ENCODE measurements around the gene OR52R1.
"Not testable (repeated sequence)": the region's sequence is repeated elsewhere in the genome, so short reads cannot be mapped to it uniquely, and the experiment has no call there.

The OR52R1 gene
- 0 reads per million in 2 experiments for total RNA-seq

DNA sequence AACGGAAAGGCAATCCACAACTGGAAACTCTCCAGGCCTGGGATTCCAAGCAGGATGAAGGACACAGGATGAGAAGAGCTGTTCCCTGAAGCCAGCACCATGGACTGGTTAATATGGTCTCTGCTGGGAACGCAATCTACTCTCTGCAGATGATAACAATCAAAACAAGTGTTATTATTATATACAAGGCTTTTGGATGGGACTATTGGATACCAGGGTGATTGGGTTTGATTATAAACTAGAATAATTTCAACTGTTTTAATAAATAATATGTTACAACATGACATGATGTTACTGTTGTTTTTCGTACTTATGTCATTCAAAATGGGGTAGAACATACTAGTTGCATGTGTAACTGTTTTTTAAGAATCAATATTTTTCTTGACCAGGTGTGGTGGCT lies at the start of gene OR52R1:
OR52R1 (minus strand) TSS at position 101 of the 400 bp plus-strand sequence; CDS start at position 101, 0 bp downstream.
- no peak for DNase-seq (ENCODE audit: low read depth)

DNA sequence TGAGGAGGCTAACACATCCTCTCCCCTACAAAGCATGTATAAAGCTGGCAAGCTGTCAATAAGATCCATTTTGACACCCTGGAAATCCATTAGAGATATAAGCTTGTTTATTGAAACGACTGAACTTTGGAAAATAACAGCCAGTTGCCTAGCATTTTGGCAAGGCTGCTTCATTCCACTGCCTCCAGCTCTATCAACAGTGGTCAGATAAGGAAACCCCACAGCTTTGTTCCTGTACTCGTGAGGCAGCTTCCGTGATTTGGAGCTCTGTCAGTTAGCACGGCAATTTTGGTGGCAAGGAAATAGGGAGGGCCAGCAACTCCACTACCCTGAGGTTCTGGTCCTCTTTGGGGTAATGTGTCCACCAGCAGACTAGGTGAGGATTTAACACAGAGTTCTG lies 46.9 kb upstream of the OR52R1 start:
- DNase-seq (ENCODE audit: low read depth), result no peak

GRCh38 chr11:4848908-4849532 lies 44.8 kb upstream of the OR52R1 start, which contains the start of gene OR51S1:
OR51S1 (minus strand) TSS chr11:4849208; CDS start chr11:4849208, 0 bp downstream.
- DNase-seq (ENCODE audit: low read depth), result no peak

GRCh38 chr11:4839851-4840549 lies 35.8 kb upstream of the OR52R1 start:
- DNase-seq (ENCODE audit: low read depth), result no peak

- DNase-seq (ENCODE audit: low read depth), result no peak
These were observed 26.7 kb upstream of the OR52R1 start for GRCh38 chr11:4830909-4831308.

- DNase-seq (ENCODE audit: low read depth), result no peak
These were observed 26.2 kb upstream of the OR52R1 start for GRCh38 chr11:4830346-4830745.

DNA sequence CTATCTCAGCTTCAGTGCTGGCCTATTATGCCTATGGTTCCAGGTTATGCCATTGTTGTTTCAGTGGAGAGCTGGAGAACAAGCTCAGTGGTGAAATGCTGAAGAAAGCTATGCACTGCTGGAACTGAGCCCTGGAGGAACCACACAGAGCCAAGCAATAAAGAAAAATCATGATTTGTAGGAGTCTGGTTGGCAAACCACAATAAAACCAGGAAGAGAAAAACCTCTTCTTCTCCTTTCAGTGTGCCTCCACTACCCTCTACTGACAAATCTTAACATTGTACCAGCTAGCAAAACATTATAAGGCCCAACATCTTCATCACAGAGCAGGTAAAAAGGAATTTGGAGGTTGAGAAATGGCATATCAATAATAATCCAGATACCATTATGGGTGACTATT lies 22.2 kb upstream of the OR52R1 start:
- no peak for DNase-seq (ENCODE audit: low read depth)

- no peak for DNase-seq (ENCODE audit: low read depth)
These were observed 21.0 kb upstream of the OR52R1 start for GRCh38 chr11:4825132-4825531.

DNA sequence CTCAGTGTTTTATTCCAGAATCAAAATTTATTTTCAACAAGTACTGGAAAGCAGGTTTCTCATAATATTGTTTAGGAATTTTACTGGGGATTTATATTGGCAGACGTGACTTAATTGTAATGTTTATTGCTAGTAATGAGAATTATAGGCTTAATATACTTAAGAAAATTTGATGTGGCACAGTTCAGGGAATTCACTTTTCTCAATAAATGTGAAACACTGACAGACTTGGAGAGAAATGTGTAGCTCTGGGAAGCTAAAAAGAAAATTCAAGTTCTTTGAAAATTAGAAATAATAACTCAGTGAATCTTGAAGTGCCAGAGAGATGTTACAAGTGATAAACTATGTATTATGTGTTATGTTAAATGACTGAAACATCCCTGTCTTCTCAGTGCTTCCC lies 16.8 kb upstream of the OR52R1 start, which contains the start of gene OR51F2:
OR51F2 (plus strand) TSS at position 301 of the 400 bp plus-strand sequence. CDS start 101 bp downstream, outside the sequence.
- DNase-seq (ENCODE audit: low read depth), result no peak

- no peak for DNase-seq (ENCODE audit: low read depth)
These were observed 5.1 kb upstream of the OR52R1 start for GRCh38 chr11:4809246-4809645.

DNA sequence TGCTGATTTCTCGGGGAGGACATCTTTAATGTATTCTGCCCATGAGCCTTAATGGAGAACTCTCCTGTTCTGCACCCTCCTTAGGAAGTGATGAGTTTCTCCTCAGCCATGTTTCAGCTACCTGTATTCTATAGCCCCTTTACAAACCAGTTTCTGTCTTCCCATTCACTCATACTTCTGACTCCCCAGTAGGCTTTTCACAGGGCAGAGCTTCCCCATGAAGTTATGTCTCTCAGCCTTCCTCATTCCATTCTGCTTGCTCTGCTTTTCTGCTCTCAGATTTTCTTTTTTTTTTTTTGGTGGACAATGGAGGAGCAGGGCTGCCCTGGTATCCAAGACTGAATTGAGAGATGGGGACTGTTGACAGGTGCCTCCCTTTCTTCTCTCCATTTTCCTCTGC lies 4.3 kb upstream of the OR52R1 start:
- DNase-seq (ENCODE audit: low read depth), result no peak

DNA sequence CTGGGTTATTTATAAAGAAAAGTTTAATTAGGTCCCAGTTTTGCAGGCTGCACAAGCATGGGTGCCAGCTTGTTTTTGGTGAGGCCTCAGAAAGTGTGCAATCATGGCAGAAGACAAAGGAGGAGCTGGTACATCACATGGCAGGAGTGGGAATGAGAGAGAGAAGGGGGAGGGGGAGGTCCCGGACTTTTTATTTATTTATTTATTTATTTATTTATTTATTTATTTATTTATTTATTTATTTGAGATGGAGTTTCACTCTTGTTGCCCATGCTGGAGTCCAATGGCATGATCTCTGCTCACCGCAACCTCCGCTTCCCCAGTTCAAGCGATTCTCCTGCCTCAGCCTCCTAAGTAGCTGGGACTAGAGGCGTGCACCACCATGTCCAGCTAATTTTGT lies 2.9 kb downstream of the OR52R1 start:
- not testable (repeated sequence) for DNase-seq (ENCODE audit: low read depth)

GRCh38 chr11:4798427-4799183 lies 5.6 kb downstream of the OR52R1 start:
- DNase-seq (ENCODE audit: low read depth), result no peak

DNA sequence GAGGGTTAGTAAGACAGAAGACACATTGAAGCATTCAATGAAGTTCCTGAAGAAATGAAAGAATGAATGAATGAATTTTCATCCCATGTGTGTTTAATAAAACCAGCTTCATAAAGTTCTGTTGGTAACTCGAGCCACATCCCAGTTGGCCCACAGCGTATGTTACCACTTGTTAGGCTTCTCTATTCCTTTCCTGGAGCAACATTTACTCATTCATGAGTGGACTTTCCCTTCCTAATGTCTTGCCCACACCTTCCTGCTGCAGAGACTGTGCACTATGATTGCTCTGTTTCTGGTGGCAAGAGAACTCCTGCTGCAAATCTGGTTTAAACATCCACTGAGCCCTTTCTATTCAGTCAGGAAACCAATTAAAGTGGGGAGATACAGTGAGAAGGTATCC lies 7.0 kb downstream of the OR52R1 start:
- DNase-seq (ENCODE audit: low read depth), result no peak

GRCh38 chr11:4782454-4782853 lies 21.7 kb downstream of the OR52R1 start:
- no peak for DNase-seq (ENCODE audit: low read depth)

- DNase-seq (ENCODE audit: low read depth), result no peak
These were observed 34.3 kb downstream of the OR52R1 start, which contains the start of gene OR51F1 for GRCh38 chr11:4769838-4770237. OR51F1 (minus strand) TSS chr11:4769938; CDS start chr11:4769938, 0 bp downstream.

DNA sequence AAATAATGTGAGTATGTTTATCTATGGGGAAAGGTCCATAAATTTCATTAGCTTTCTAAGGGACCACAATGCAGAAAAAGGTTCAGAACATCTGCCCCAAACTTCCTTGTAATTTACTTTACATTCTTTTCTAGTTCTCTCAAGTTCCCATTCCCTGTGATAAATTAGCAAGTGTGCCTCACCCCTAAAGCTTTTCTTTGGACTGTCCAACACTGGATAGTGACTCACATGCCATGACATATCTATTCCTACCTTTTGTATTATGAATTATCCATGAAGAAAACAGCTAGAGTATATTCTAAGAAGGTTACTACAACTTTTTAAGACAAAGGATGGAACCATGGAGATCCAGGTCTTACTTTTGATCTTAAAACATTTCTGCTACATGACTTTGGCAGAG lies 36.1 kb downstream of the OR52R1 start:
- DNase-seq (ENCODE audit: low read depth), result no peak

- DNase-seq (ENCODE audit: low read depth), result no peak
These were observed 37.6 kb downstream of the OR52R1 start for GRCh38 chr11:4766420-4767043.

DNA sequence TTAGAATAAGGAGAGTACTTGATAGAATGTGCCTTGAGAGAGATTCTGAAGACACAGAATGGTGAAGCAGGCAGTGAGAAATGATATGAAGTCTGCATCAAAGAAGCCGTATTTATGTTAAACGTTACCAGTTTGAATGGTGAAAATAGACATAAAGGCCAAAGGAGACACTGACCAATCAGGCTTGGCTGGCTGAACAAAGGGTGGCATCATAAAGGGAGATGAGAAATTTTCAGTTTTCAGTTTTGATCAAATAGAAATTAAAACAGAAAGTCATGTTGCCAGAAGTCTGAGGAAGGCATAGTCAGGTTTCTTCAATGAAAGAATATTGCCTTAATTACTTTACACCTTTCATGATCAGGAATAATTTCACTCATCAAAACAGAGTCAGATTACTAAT lies 41.1 kb downstream of the OR52R1 start:
- no peak for DNase-seq (ENCODE audit: low read depth)
